Transverse colon (tissue), 4 donors: ENCODE measurements around the gene SDK2. TPM values are rescaled to one million over a fixed set of nuclear protein-coding genes. Genes with fewer than 3 reads are reported as not detected.

Experiments
- DNase-seq: peaks from one replicate; pipeline ENCODE4 v3.0.0-alpha.2; 2019
- H3K27ac ChIP-seq, 4 donors: fragments of 200-600 bp; sonication (generic); 2 replicates each; pipeline ENCODE4 v1.5.1; 2016 to 2018; ENCODE audit warnings: inconsistent platforms in 4 of 4
- H3K27me3 ChIP-seq: fragments of 200-600 bp; sonication (generic); 2 replicates; pipeline ENCODE4 v1.5.1; 2017; ENCODE audit warnings: inconsistent platforms
- H3K36me3 ChIP-seq, 4 donors: fragments of 200-600 bp; sonication (generic); 2 replicates each; pipeline ENCODE4 v1.5.1; 2017 to 2019; ENCODE audit warnings: inconsistent platforms in 4 of 4
- H3K4me1 ChIP-seq, 4 donors: fragments of 200-600 bp; sonication (generic); 2 replicates each; pipeline ENCODE4 v1.5.1; 2017 to 2020; ENCODE audit warnings: inconsistent platforms in 4 of 4
- H3K4me3 ChIP-seq, 4 donors: fragments of 200-600 bp; sonication (generic); 1 replicate in 1 of 4; 2 replicates in 3 of 4; pipeline versions ENCODE4 v1.5.1 to v1.6.1; 2017 to 2019; ENCODE audit warnings: inconsistent platforms in 4 of 4
- H3K9me3 ChIP-seq, 2 donors: fragments of 200-600 bp; sonication (generic); 2 replicates each; pipeline ENCODE4 v1.5.1; 2017 to 2019; ENCODE audit warnings: inconsistent platforms in 2 of 2
- CTCF ChIP-seq, 5 experiments: fragments of 200-600 bp in 3 of 5; fragments of 450-650 bp in 2 of 5; sonication (generic) in 3 of 5; IDR thresholded peaks; 1 replicate in 2 of 5; 2 replicates in 3 of 5; pipeline ENCODE4 v1.5.1; 2016 to 2017; ENCODE audit warnings: antibody characterized with exemption in 5 of 5, inconsistent platforms in 3 of 5, mild to moderate bottlenecking in 2 of 5, moderate library complexity in 1 of 5
- EP300 ChIP-seq: sonication (generic); formaldehyde crosslinking; IDR thresholded peaks from one replicate; pipeline ENCODE4 v1.6.1; 2017; ENCODE audit warnings: antibody characterized with exemption, low read depth
- POLR2A ChIP-seq: fragments of 450-650 bp; IDR thresholded peaks from one replicate; pipeline ENCODE4 v1.6.1; 2016; ENCODE audit warnings: antibody characterized with exemption, mild to moderate bottlenecking, moderate library complexity
- POLR2AphosphoS5 ChIP-seq, 3 donors: sonication (generic); formaldehyde crosslinking; IDR thresholded peaks; one replicate each; pipeline ENCODE4 v1.6.1; 2016; ENCODE audit warnings: antibody characterized with exemption in 3 of 3
- WGBS, 2 donors: methylation state at CpG; one replicate each; pipeline ENCODE4 v1.1.5; 2018; ENCODE audit warnings: low coverage in 1 of 2; 5-methylcytosine and 5-hydroxymethylcytosine counted together
- in situ Hi-C, 4 donors: fragments of 200-750 bp; cut with MboI; loops; one replicate each; pipeline versions ENCODE4 v1.15.0 to v1.15.1; 2017; ENCODE audit warnings: low sequenced_read_pairs in 3 of 4, low pct_ligation_motif_present in 1 of 4, low pct_unique_long_range_greater_than_20kb in 1 of 4
- intact Hi-C: fragments of 100-400 bp; cut with DNase I; formaldehyde crosslinking; loops from one replicate; pipeline ENCODE4 v1.15.1; 2023; ENCODE audit warnings: low total_unique reads
- total RNA-seq, 4 donors: library from RNA; depleted of rRNA; stranded (reverse); fragments of >200 nt; gene quantifications; one replicate each; pipeline ENCODE4 v1.1.0, GENCODE V29; 2016

SDK2 gene
- total RNA-seq, 4 donors from 2014 or later, result 2.6 to 9.8 (median 3.4) TPM

DNA sequence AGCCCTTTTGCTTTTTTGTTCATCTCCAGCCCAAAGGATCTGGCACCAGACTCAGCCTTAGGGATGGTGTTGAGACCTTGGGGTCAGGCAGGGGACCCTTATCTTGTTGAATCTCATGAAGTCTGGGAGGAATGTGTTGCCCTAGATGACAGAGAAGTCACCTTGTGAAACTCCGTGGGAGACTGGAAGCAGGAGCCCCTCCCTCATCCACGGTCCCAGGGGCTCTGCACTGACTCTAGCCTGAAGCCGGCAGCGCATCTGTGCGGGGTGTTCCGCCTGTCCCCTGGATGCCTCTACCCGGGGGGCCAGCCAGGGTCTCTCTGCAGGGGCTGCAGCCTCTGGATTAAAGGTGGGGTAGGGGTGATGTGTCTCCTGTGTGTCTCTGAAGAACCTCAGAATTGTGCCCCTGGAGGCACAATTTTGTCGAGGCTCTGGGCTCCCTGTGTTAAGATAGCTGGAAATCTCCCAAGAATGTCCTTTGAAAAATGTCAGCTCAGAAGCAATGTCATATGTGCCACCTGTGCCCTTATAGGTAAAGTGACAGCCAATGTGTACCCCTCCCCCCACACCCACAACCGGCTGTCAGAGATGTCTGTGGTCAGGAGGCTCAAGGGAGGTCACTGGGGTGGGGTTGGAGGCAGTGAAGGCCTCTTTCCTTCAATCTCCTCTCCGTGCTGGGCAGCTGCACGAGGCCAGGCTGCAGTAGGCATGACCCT is 300.3 kb downstream of the SDK2 start:
- Histone ChIP-seq H3K27me3 (no peaks in the 10 kb centered on the region), H3K36me3 (no peaks in the 10 kb centered on the region), H3K9me3 (no peaks in the 10 kb centered on the region), H3K4me3 (no peak overlapping the region), H3K27ac (peak overlapping the region; percentile 68 to 88 (median 82)), H3K4me1 (peaks cover 14 to 42% (median 22%) of the 10 kb centered on the region in 4 donors)
- DNase-seq, result no peak
- in situ Hi-C loops (no loop called here), intact Hi-C loops (loop anchor here (1.0 kb wide), 1 partner anchor 33 kb away; no protein-coding TSS in a partner anchor)
- TF ChIP-seq POLR2A (no peak), POLR2AphosphoS5 (IDR thresholded peaks at IDR 0.05) (no peak), CTCF (IDR thresholded peaks at IDR 0.05) (no peak), EP300 (no peak)
- 62% methylated on average over 6 of the region's 11 CpGs; no CpG with 5 or more reads in 1 of the 2 donors for WGBS, 2 donors

DNA sequence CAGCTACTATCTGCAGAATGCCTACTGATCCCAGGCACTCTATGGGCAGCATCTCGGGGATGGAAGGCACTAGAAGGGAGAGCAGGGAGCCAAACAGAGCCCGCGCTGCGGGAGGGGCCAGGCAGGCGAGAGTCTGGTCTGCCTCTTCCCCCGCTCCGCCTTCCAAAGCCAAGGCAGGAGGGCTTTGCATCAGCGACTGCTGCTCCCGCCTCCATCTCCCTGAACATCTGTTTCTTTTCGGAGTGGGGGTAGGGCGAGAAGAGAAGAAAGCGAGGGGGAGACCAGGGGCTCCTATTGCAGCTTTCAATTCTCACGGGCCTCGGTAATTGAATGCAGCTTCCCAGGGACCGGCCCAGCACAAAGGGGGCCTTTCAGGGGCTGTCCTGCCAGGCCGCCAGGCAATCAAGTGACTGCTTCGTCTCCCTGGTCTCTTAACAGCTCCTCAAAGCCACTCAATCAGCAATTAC is 301.0 kb downstream of the SDK2 start:
- in situ Hi-C loops, result no loop called here
- peak; percentile 26 to 54 (median 31) for TF ChIP-seq POLR2AphosphoS5 (IDR thresholded peaks at IDR 0.05)
- no peak for TF ChIP-seq EP300
- no peaks in the 10 kb centered on the region for H3K36me3 ChIP-seq
- DNase-seq, result peak; percentile 51
- H3K27me3 ChIP-seq, result no peaks in the 10 kb centered on the region
- H3K4me1 ChIP-seq, result peaks cover 14 to 39% (median 21%) of the 10 kb centered on the region in 4 donors
- H3K27ac ChIP-seq, result peak overlapping the region; percentile 68 to 88 (median 82)
- 40 to 68% methylated on average over 2 to 17 of the region's 17 CpGs for WGBS, 2 donors
- intact Hi-C loops, result loop anchor here (1.0 kb wide), 1 partner anchor 32 kb away; no protein-coding TSS in a partner anchor
- H3K9me3 ChIP-seq, result no peaks in the 10 kb centered on the region
- peak overlapping the region in 1 of 4 donors; percentile 15 for H3K4me3 ChIP-seq

DNA sequence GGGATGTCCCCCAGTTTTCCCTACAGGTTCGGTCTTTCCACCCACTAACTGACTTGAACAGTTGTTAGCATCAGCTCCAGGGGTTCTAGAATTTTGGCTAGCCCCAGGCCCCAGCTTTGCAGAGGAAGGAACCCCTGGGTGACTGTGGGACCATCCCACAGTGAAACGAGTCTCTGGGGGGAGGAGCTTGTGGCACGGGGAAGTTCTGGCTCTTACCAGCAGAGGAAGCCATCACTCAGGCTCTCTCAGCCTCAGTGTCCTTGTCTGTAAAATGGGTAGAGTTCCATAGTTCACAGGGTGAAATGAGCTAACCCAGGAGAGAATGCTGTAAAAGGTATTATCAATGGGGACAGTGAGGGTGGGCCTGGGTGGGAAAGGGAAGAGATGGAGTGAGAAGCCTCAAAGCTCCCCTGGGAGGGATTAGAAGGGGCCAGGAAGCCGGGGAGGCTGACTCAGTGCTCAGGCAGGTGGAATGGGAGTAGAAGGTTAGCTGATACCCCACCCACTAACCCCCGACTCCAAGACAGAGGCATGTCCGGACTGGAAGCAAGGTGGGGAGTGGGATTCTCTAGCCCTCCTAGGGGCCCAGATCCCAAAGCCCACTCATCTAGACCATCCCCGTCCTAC is 301.6 kb downstream of the SDK2 start:
- intact Hi-C loops, result loop anchor here (1.0 kb wide), 1 partner anchor 31 kb away; no protein-coding TSS in a partner anchor
- 31% methylated on average over 7 of the region's 7 CpGs; no CpG with 5 or more reads in 1 of the 2 donors for WGBS, 2 donors
- H3K36me3 ChIP-seq, result no peaks in the 10 kb centered on the region
- H3K4me1 ChIP-seq, result peaks cover 14 to 39% (median 22%) of the 10 kb centered on the region in 4 donors
- no peaks in the 10 kb centered on the region for H3K9me3 ChIP-seq
- no peak overlapping the region for H3K4me3 ChIP-seq
- DNase-seq, result no peak
- peak overlapping the region; percentile 68 to 88 (median 82) for H3K27ac ChIP-seq
- no peaks in the 10 kb centered on the region for H3K27me3 ChIP-seq
- TF ChIP-seq POLR2A, result no peak
- no peak for TF ChIP-seq EP300
- TF ChIP-seq POLR2AphosphoS5 (IDR thresholded peaks at IDR 0.05), result no peak
- TF ChIP-seq CTCF (IDR thresholded peaks at IDR 0.05), result no peak
- in situ Hi-C loops, result no loop called here

- no peaks in the 10 kb centered on the region for H3K36me3 ChIP-seq
- intact Hi-C loops (no loop called here), in situ Hi-C loops (no loop called here)
- H3K27me3 ChIP-seq, result no peaks in the 10 kb centered on the region
- WGBS, 2 donors, result 40 to 43% methylated on average over 1 to 12 of the region's 12 CpGs
- H3K4me1 ChIP-seq, result peaks cover 14 to 36% (median 22%) of the 10 kb centered on the region in 4 donors
- no peak overlapping the region for H3K4me3 ChIP-seq
- TF ChIP-seq CTCF (IDR thresholded peaks at IDR 0.05), result no peak
- peak in 1 of 3 donors; percentile 22 for TF ChIP-seq POLR2AphosphoS5 (IDR thresholded peaks at IDR 0.05)
- no peak for TF ChIP-seq POLR2A
- no peak for TF ChIP-seq EP300
- peak; percentile 65 for DNase-seq
- peak overlapping the region; percentile 68 to 88 (median 82) for H3K27ac ChIP-seq
- H3K9me3 ChIP-seq, result no peaks in the 10 kb centered on the region
Observed at GRCh38 chr17:73342050-73342522, 302.2 kb downstream of the SDK2 start.
